ENCODE measurements around the gene COL1A1. TPM values are rescaled to one million over a fixed set of nuclear protein-coding genes. Genes with fewer than 3 reads are reported as not detected.
A peak's percentile ranks its signal among the peaks of the same experiment; 100 is the strongest.

The COL1A1 gene
- total and polyA plus RNA-seq, 9 donors = 71.2 to 1,087 (median 523) TPM

DNA sequence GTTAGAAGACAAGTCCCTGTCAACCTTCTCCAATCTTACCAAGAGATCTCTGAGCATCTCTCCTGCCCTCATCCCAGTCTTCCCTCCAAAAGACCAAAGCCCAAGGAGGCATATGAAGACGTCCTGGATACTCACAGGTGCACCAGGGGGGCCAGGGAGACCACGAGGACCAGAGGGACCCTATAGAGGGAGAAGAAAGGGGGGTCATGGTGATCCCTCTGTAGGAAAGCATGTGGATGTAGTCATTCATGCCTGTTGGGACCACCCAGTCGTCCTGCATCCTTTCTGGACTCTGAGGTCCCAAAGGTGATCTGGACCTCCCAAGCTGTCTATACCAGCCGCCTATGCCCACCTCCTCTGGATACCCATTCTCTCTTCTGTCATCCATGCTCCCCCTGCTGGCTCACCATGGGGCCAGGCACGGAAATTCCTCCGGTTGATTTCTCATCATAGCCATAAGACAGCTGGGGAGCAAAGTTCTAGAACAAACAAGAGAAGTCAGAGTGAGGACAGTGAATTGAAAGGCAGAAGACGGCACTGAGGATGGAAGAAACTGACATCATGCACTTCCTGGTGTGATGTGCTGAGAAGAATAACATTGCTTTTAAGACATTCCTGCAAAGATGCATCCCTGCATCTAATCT lies 3.3 kb downstream of the COL1A1 start:
- intact Hi-C loops (cut with DNase I) = loop anchor here in 1 of 4 donors (2.0 kb wide), 1 partner anchor 13 kb away; no protein-coding TSS in a partner anchor
- no peaks in the 10 kb centered on the region for H3K9me3 ChIP-seq
- TF ChIP-seq POLR2A (IDR thresholded peaks at IDR 0.05) (no peak), CTCF (IDR thresholded peaks at IDR 0.05) (peak in 2 of 3 donors; percentile 50 to 54)
- WGBS, 3 donors = 4 to 7% (median 6%) methylated on average over 7 of the region's 7 CpGs
- peak in 2 of 5 donors; percentile 56 to 74 for DNase-seq
- no peaks in the 10 kb centered on the region for H3K36me3 ChIP-seq
- no peaks in the 10 kb centered on the region for H3K27me3 ChIP-seq
- H3K4me3 ChIP-seq = no peak overlapping the region
- peaks cover 7% of the 10 kb centered on the region for H3K4me1 ChIP-seq (ENCODE audit: insufficient read depth)
- peak overlapping the region; percentile 66 to 68 for H3K27ac ChIP-seq

- Histone ChIP-seq H3K27ac (peak overlapping the region; percentile 66 to 76), H3K36me3 (no peaks in the 10 kb centered on the region), H3K4me1 (ENCODE audit: insufficient read depth) (peaks cover 7% of the 10 kb centered on the region), H3K4me3 (no peak overlapping the region), H3K27me3 (no peaks in the 10 kb centered on the region), H3K9me3 (no peaks in the 10 kb centered on the region)
- intact Hi-C loops (cut with DNase I) = loop anchor here in 1 of 4 donors (2.0 kb wide), 1 partner anchor 14 kb away; no protein-coding TSS in a partner anchor
- WGBS, 3 donors = 13 to 16% (median 16%) methylated on average over 6 of the region's 6 CpGs
- TF ChIP-seq POLR2A (IDR thresholded peaks at IDR 0.05) (no peak), CTCF (IDR thresholded peaks at IDR 0.05) (no peak)
- no peak for DNase-seq
Measured at GRCh38 chr17:50196826-50197225, 4.6 kb downstream of the COL1A1 start.

DNA sequence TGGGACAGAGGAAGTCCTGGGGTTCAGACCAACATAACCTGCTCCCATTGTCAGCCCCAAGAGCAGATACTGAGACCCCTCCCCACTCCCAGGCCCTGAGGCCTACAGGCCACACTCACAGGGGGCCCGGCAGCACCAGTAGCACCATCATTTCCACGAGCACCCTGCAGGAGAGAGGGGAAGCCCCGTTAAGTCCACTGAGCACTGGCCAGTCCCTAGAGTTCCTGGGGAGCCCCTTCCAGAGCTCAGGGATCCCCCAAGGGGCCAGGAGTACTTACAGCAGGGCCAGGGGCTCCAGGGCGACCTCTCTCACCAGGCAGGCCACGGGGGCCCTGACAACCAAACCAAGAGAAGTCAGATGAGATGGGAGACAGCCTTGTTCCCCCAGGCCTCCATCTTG lies 5.4 kb downstream of the COL1A1 start:
- intact Hi-C loops (cut with DNase I) = loop anchor here in 1 of 4 donors (2.0 kb wide), 1 partner anchor 13 kb away; no protein-coding TSS in a partner anchor
- 11 to 28% (median 12%) methylated on average over 3 to 5 of the region's 5 CpGs for WGBS, 3 donors
- no peaks in the 10 kb centered on the region for H3K36me3 ChIP-seq
- no peak overlapping the region for H3K4me3 ChIP-seq
- TF ChIP-seq POLR2A (IDR thresholded peaks at IDR 0.05) (no peak), EP300 (IDR thresholded peaks at IDR 0.05) (no peak), CTCF (IDR thresholded peaks at IDR 0.05) (no peak)
- H3K27me3 ChIP-seq = no peaks in the 10 kb centered on the region
- H3K9me3 ChIP-seq = no peaks in the 10 kb centered on the region
- H3K4me1 ChIP-seq (ENCODE audit: insufficient read depth) = peaks cover 5% of the 10 kb centered on the region
- peak overlapping the region; percentile 66 to 76 for H3K27ac ChIP-seq
- peak in 1 of 5 donors; percentile 23 for DNase-seq

GRCh38 chr17:50194934-50195865 lies 6.2 kb downstream of the COL1A1 start:
- peak overlapping the region; percentile 66 to 76 for H3K27ac ChIP-seq
- WGBS, 3 donors = 28 to 36% (median 30%) methylated on average over 17 of the region's 17 CpGs

More at GRCh38 chr17:50194934-50195865, 6.2 kb downstream of the COL1A1 start:
- Histone ChIP-seq H3K9me3 (no peaks in the 10 kb centered on the region), H3K27me3 (no peaks in the 10 kb centered on the region), H3K4me3 (no peak overlapping the region), H3K4me1 (ENCODE audit: insufficient read depth) (peaks cover 5% of the 10 kb centered on the region), H3K36me3 (no peaks in the 10 kb centered on the region)
- no peak for DNase-seq
- intact Hi-C loops (cut with DNase I) = no loop called here
- TF ChIP-seq POLR2A (IDR thresholded peaks at IDR 0.05) (no peak), CTCF (IDR thresholded peaks at IDR 0.05) (no peak), EP300 (IDR thresholded peaks at IDR 0.05) (no peak)

Measured in ovary (tissue), 9 donors.